BJ (cell line): ENCODE measurements around the gene GAMT. TPM values are rescaled to one million over a fixed set of nuclear protein-coding genes. Genes with fewer than 3 reads are reported as not detected.
A peak's percentile ranks its signal among the peaks of the same experiment; 100 is the strongest.

ENCODE experiments used
- CTCF ChIA-PET: fragments of 350-600 bp; formaldehyde crosslinking; extraction: SDS; loops from one replicate; lab custom pipeline; 2021; ENCODE audit warnings: antibody characterized with exemption, inconsistent platforms; lab: Yijun Ruan, JAX
- POLR2A ChIA-PET: fragments of 300-600 bp; sonication (Branson Sonifier 250); formaldehyde crosslinking; extraction: SDS; loops from one replicate; lab custom pipeline; 2021; ENCODE audit warnings: antibody characterized with exemption; lab: Charles Lee
- DNase-seq: peaks from one replicate; pipeline ENCODE4 v3.0.0-alpha.2; 2011; ENCODE audit warnings: low read depth
- H3K27me3 ChIP-seq: 2 replicates; pipeline ENCODE4 v1.6.0; 2011; ENCODE audit warnings: low read length; ENCODE audit not compliant: control insufficient read depth, insufficient read depth
- H3K36me3 ChIP-seq: 2 replicates; pipeline ENCODE4 v1.5.1; 2011; ENCODE audit warnings: low read length; ENCODE audit not compliant: control insufficient read depth, insufficient read depth
- H3K4me3 ChIP-seq: 2 replicates; pipeline ENCODE4 v1.5.1; 2011; ENCODE audit warnings: low read depth, mild to moderate bottlenecking, control low read depth, low read length
- CTCF ChIP-seq: IDR thresholded peaks from 2 replicates; pipeline ENCODE4 v1.5.1; 2011; ENCODE audit warnings: low read depth, mild to moderate bottlenecking, control low read depth, inconsistent platforms, low read length, moderate library complexity; ENCODE audit not compliant: insufficient read depth
- polyA plus RNA-seq: library from polyadenylated mRNA; depleted of rRNA; stranded (reverse); fragments of >200 nt; gene quantifications from 2 replicates; pipeline ENCODE4 v1.2.3, GENCODE V29; 2011

GAMT gene
- polyA plus RNA-seq, 1 experiment = 43.7 TPM

GRCh38 chr19:1384478-1385110 lies 16.7 kb downstream of the GAMT start:
- H3K4me3 ChIP-seq = peak overlapping the region; percentile 97
- no peak for TF ChIP-seq CTCF
- CTCF ChIA-PET = interaction anchor here (1.2 kb wide), 1 partner anchor 105 kb away, joined by 3 read pairs; no protein-coding TSS in a partner anchor
- no peaks in the 10 kb centered on the region for H3K27me3 ChIP-seq
- peaks cover 10% of the 10 kb centered on the region for H3K36me3 ChIP-seq
- POLR2A ChIA-PET = no interaction called here
- DNase-seq = no peak

GRCh38 chr19:1384085-1384462 lies 17.3 kb downstream of the GAMT start:
- Histone ChIP-seq H3K4me3 (peak overlapping the region; percentile 97), H3K27me3 (no peaks in the 10 kb centered on the region), H3K36me3 (peaks cover 7% of the 10 kb centered on the region)
- DNase-seq = no peak
- TF ChIP-seq CTCF = no peak
- CTCF ChIA-PET = no interaction called here
- POLR2A ChIA-PET = no interaction called here

- peak within 1 kb of the TSS; percentile 97 for H3K4me3 ChIP-seq
- H3K27me3 ChIP-seq = no peaks in the 10 kb centered on the region
- peak; percentile 29; the same call in 1 of the 2 replicates for TF ChIP-seq CTCF
- no peak for DNase-seq
- H3K36me3 ChIP-seq = peaks cover 3% of the 10 kb centered on the region
- POLR2A ChIA-PET = interaction anchor here (0.6 kb wide), 1 partner anchor 114 kb away, joined by 3 read pairs; no protein-coding TSS in a partner anchor
- CTCF ChIA-PET = interaction anchor here (0.8 to 2.4 kb wide), 5 partner anchors 11 to 68 kb away, joined by 3 to 9 read pairs (median 4); no protein-coding TSS in a partner anchor
Observed at GRCh38 chr19:1383312-1384084, 17.8 kb downstream of the GAMT start, which contains the start of gene NDUFS7. Gene NDUFS7, plus strand, starts transcription at chr19:1383907. Its CDS starts 20 bp downstream, at chr19:1383927.

GRCh38 chr19:1383017-1383311 lies 18.4 kb downstream of the GAMT start:
- ChIA-PET POLR2A (interaction anchor here (0.6 kb wide), 1 partner anchor 113 kb away, joined by 3 read pairs; no protein-coding TSS in a partner anchor), CTCF (interaction anchor here (0.8 to 2.4 kb wide), 5 partner anchors 10 to 68 kb away, joined by 3 to 9 read pairs (median 4); no protein-coding TSS in a partner anchor)
- Histone ChIP-seq H3K36me3 (peaks cover 2% of the 10 kb centered on the region), H3K4me3 (no peak overlapping the region), H3K27me3 (no peaks in the 10 kb centered on the region)
- no peak for DNase-seq
- TF ChIP-seq CTCF = no peak

GRCh38 chr19:1382250-1382649 lies 19.1 kb downstream of the GAMT start:
- DNase-seq = no peak
- no peak for TF ChIP-seq CTCF
- no peak overlapping the region for H3K4me3 ChIP-seq
- peaks cover 3% of the 10 kb centered on the region for H3K36me3 ChIP-seq
- CTCF ChIA-PET = interaction anchor here (0.6 to 2.4 kb wide), 5 partner anchors 10 to 67 kb away, joined by 3 to 9 read pairs (median 4); no protein-coding TSS in a partner anchor
- H3K27me3 ChIP-seq = no peaks in the 10 kb centered on the region
- POLR2A ChIA-PET = no interaction called here
